HG03175 (cell line): ENCODE results near the gene CFAP44.
"Not testable (repeated sequence)": the region's sequence is repeated elsewhere in the genome, so short reads cannot be mapped to it uniquely, and the experiment has no call there.

Source experiments
- ATAC-seq: cut with Tn5 transposase; IDR thresholded peaks from one replicate; pipeline ENCODE4 v1.9.1; 2021; ENCODE audit warnings: mild to moderate bottlenecking, moderate library complexity; ENCODE audit not compliant: unreplicated experiment

The CFAP44 gene

GRCh38 chr3:113441051-113441770 lies at the start of gene CFAP44:
CFAP44 (minus strand) TSS chr3:113441493; CDS start chr3:113433664, 7,829 bp downstream.
- ATAC-seq, result peak; percentile 62

GRCh38 chr3:113485161-113485609 lies 43.9 kb upstream of the CFAP44 start:
- ATAC-seq, result no peak

GRCh38 chr3:113468539-113468938 lies 27.2 kb upstream of the CFAP44 start:
- ATAC-seq, result no peak

- ATAC-seq, result no peak
Observed at GRCh38 chr3:113461488-113461887, 20.2 kb upstream of the CFAP44 start.

GRCh38 chr3:113458554-113458953 lies 17.3 kb upstream of the CFAP44 start:
- ATAC-seq, result not testable (repeated sequence)

- no peak for ATAC-seq
Observed at GRCh38 chr3:113455446-113455845, 14.2 kb upstream of the CFAP44 start.

GRCh38 chr3:113454630-113455029 lies 13.3 kb upstream of the CFAP44 start:
- no peak for ATAC-seq

GRCh38 chr3:113454057-113454456 lies 12.8 kb upstream of the CFAP44 start:
- no peak for ATAC-seq

GRCh38 chr3:113450911-113451310 lies 9.6 kb upstream of the CFAP44 start:
- no peak for ATAC-seq

- no peak for ATAC-seq
Observed at GRCh38 chr3:113439606-113440005, 1.7 kb downstream of the CFAP44 start.

GRCh38 chr3:113438224-113438623 lies 3.1 kb downstream of the CFAP44 start:
- ATAC-seq, result no peak

GRCh38 chr3:113437411-113437810 lies 3.9 kb downstream of the CFAP44 start:
- no peak for ATAC-seq

- no peak for ATAC-seq
Observed at GRCh38 chr3:113436809-113437208, 4.5 kb downstream of the CFAP44 start.

- no peak for ATAC-seq
Observed at GRCh38 chr3:113431811-113432210, 9.5 kb downstream of the CFAP44 start.

- no peak for ATAC-seq
Observed at GRCh38 chr3:113428581-113428980, 12.7 kb downstream of the CFAP44 start.

GRCh38 chr3:113423699-113424098 lies 17.6 kb downstream of the CFAP44 start:
- ATAC-seq, result no peak

- no peak for ATAC-seq
Observed at GRCh38 chr3:113421082-113421481, 20.2 kb downstream of the CFAP44 start.

- ATAC-seq, result no peak
Observed at GRCh38 chr3:113409676-113410075, 31.6 kb downstream of the CFAP44 start.

GRCh38 chr3:113405180-113405579 lies 36.1 kb downstream of the CFAP44 start:
- no peak for ATAC-seq

- no peak for ATAC-seq
Observed at GRCh38 chr3:113404637-113405036, 36.7 kb downstream of the CFAP44 start.
